Cardiac fibroblast (primary cell): ENCODE measurements around the gene PTPRT.

Experiments
- DNase-seq, 2 donors: peaks; one replicate each; pipeline versions ENCODE4 v3.0.0 to v3.0.0-alpha.2; 2010; ENCODE audit warnings: low read depth in 2 of 2
- H3K4me3 ChIP-seq, 2 donors: replicated peaks in 1 of 2; 1 replicate in 1 of 2; 2 replicates in 1 of 2; pipeline ENCODE4 v1.5.1; 2011; ENCODE audit warnings: low read depth in 2 of 2, low read length in 2 of 2, mild to moderate bottlenecking in 2 of 2, moderate library complexity in 1 of 2
- CTCF ChIP-seq: IDR thresholded peaks from one replicate; pipeline ENCODE4 v1.5.1; 2011; ENCODE audit warnings: low read depth, mild to moderate bottlenecking, low read length, inconsistent platforms

PTPRT gene

GRCh38 chr20:42807876-42808275 lies 381.8 kb downstream of the PTPRT start:
- H3K4me3 ChIP-seq = no peak overlapping the region
- TF ChIP-seq CTCF = no peak
- DNase-seq = no peak

- H3K4me3 ChIP-seq = no peak overlapping the region
- no peak for DNase-seq
- TF ChIP-seq CTCF = no peak
These were observed 394.5 kb downstream of the PTPRT start for GRCh38 chr20:42795111-42795695.

- no peak for DNase-seq
- no peak for TF ChIP-seq CTCF
- H3K4me3 ChIP-seq = no peak overlapping the region
These were observed 397.7 kb downstream of the PTPRT start for GRCh38 chr20:42792052-42792451.

- H3K4me3 ChIP-seq = no peak overlapping the region
- DNase-seq = no peak
- no peak for TF ChIP-seq CTCF
These were observed 399.6 kb downstream of the PTPRT start for GRCh38 chr20:42790111-42790510.

GRCh38 chr20:42788707-42789106 lies 401.0 kb downstream of the PTPRT start:
- TF ChIP-seq CTCF = no peak
- no peak for DNase-seq
- H3K4me3 ChIP-seq = no peak overlapping the region

GRCh38 chr20:42785041-42785440 lies 404.7 kb downstream of the PTPRT start:
- no peak overlapping the region for H3K4me3 ChIP-seq
- TF ChIP-seq CTCF = no peak
- no peak for DNase-seq

GRCh38 chr20:42779216-42779615 lies 410.5 kb downstream of the PTPRT start:
- no peak for DNase-seq
- no peak for TF ChIP-seq CTCF
- no peak overlapping the region for H3K4me3 ChIP-seq
